NT2/D1 (cell line): ENCODE data around the gene IFNLR1.

Experiments
- DNase-seq: peaks from one replicate; pipeline ENCODE4 v3.0.0-alpha.2; 2011; ENCODE audit warnings: low read depth, low spot score
- H3K27me3 ChIP-seq: 2 replicates; pipeline ENCODE4 v1.6.0; 2011; ENCODE audit warnings: mild to moderate bottlenecking; ENCODE audit not compliant: insufficient read length, insufficient read depth
- H3K36me3 ChIP-seq: 2 replicates; pipeline ENCODE4 v1.6.1; 2011; ENCODE audit warnings: mild to moderate bottlenecking, low read length, mixed read lengths; ENCODE audit not compliant: insufficient read depth, insufficient read length
- H3K4me1 ChIP-seq: 2 replicates; pipeline ENCODE4 v1.5.1; 2011; ENCODE audit not compliant: insufficient read depth, insufficient read length
- H3K4me3 ChIP-seq: 2 replicates; pipeline ENCODE4 v1.5.1; 2011; ENCODE audit warnings: low read depth; ENCODE audit not compliant: insufficient read length
- H3K9ac ChIP-seq: 2 replicates; pipeline ENCODE4 v1.6.0; 2011; ENCODE audit warnings: low read depth; ENCODE audit not compliant: insufficient read length
- H3K9me3 ChIP-seq: 2 replicates; pipeline ENCODE4 v1.5.1; 2011; ENCODE audit warnings: mild to moderate bottlenecking, low read length; ENCODE audit not compliant: insufficient read depth
- SUZ12 ChIP-seq: IDR thresholded peaks from 2 replicates; pipeline ENCODE4 v1.6.1; 2011; ENCODE audit not compliant: insufficient read length, insufficient read depth; ENCODE audit errors: extremely low read depth
- YY1 ChIP-seq: IDR thresholded peaks from 2 replicates; pipeline ENCODE4 v1.6.1; 2011; ENCODE audit not compliant: insufficient read length, insufficient read depth
- ZNF274 ChIP-seq: IDR thresholded peaks from 2 replicates; pipeline ENCODE4 v1.6.1; 2011; ENCODE audit warnings: mild to moderate bottlenecking, low read depth, low read length

IFNLR1 gene

DNA sequence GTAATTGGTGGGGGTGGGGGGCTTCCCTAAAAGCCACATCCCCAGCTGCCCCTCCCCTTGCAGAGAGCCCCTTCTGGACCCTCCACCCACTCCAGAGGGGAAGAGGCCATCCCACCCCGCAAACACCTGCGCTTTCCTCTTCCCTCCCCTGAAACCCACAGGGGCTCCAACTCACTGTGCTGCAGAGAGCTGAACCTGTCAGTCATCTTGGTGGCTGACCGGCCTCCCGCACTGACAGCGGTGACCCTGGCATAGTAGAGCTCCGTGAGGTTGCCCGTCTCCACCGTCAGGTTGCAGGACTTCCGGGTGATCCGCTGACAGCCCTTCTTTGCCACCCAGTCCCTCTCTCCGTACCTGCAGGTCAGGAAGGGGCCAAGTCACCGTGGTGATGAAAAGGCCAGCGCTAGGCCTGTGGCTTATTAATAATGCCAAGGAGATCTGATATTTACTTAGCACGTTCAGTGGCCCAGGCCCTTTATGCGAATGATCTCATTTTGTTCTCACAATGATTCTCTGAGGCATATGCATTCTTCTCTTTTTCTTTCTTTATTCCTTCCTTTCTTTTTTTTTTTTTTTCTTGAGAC, 50.0 kb downstream of the IFNLR1 start:
- no peak for DNase-seq
- no peak for TF ChIP-seq SUZ12
- no peak for TF ChIP-seq YY1
- TF ChIP-seq ZNF274, result no peak
- H3K36me3 ChIP-seq, result no peaks in the 10 kb centered on the region
- no peak overlapping the region for H3K4me3 ChIP-seq
- no peak overlapping the region for H3K9ac ChIP-seq
- H3K27me3 ChIP-seq, result no peaks in the 10 kb centered on the region
- no peaks in the 10 kb centered on the region; the same call in 1 of the 2 replicates for H3K9me3 ChIP-seq
- H3K4me1 ChIP-seq, result no peaks in the 10 kb centered on the region

DNA sequence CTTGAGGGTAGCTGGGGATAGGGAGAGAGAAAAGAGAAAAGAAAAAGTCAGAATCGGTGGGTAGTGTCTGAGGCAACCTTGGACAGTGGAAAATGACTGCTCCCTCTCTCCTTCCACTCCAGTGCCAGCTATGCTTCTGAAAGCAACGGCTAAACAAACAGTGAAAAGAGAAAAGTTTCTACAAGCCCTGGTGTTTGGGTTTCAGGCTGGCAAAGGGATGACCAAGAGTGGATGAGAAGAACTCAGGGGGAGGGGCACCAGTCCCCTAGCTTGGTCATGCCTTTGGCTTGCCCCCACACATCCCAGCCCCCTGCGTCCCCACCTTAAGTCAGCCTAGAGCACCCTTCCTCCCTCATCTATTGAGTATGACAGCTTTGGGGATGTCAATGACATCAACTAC, 52.7 kb downstream of the IFNLR1 start:
- no peak for DNase-seq
- Histone ChIP-seq H3K9me3 (peaks cover 5% of the 10 kb centered on the region; the same call in 1 of the 2 replicates), H3K27me3 (no peaks in the 10 kb centered on the region), H3K9ac (no peak overlapping the region), H3K36me3 (no peaks in the 10 kb centered on the region), H3K4me3 (no peak overlapping the region), H3K4me1 (no peaks in the 10 kb centered on the region)
- TF ChIP-seq ZNF274 (no peak), SUZ12 (no peak), YY1 (no peak)

DNA sequence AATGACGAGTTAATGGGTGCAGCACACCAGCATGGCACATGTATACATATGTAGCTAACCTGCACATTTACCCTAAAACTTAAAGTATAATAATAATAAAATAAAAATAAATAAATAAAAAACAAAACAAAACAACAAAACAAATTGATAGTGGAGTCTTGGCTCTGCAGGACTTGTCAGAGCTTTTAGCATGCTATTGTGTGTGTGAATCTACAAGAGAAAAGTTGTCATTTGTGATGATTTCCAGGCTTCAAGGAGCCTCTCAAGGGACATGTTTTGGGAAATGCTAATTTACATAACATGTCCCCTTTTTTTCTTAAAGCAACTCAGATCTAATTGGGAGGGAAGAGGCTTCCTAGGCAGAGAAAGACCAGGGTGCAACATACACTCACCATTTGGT, 53.3 kb downstream of the IFNLR1 start:
- no peak for DNase-seq
- Histone ChIP-seq H3K36me3 (no peaks in the 10 kb centered on the region), H3K9me3 (0 out of 2 replicates have a peak, but pooled peaks cover 5% of the 10 kb centered on the region), H3K4me3 (no peak overlapping the region), H3K27me3 (no peaks in the 10 kb centered on the region), H3K9ac (no peak overlapping the region), H3K4me1 (no peaks in the 10 kb centered on the region)
- no peak for TF ChIP-seq YY1
- TF ChIP-seq SUZ12, result no peak
- TF ChIP-seq ZNF274, result no peak

DNA sequence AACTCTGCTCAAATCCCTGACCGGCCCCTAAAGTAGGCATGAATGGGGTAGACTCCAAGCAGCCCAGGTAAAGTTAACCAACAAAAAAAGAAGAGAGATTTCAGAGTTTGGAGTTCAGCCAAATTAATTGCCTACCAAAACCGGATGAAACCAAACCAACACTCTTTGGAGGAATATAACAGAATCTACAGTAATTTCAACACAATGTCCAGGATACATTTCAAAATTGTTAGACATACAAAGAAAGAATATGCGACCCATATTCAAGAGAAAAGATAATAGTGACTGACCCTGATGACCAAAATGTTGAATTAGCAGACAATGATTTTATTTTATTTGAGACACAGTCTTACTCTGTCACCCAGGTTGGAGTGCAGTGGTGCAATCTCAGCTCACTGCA, 56.7 kb downstream of the IFNLR1 start:
- no peak for DNase-seq
- Histone ChIP-seq H3K4me3 (no peak overlapping the region), H3K36me3 (no peaks in the 10 kb centered on the region), H3K9me3 (0 out of 2 replicates have a peak, but pooled peaks cover 5% of the 10 kb centered on the region), H3K9ac (no peak overlapping the region), H3K27me3 (no peaks in the 10 kb centered on the region), H3K4me1 (no peaks in the 10 kb centered on the region)
- TF ChIP-seq YY1 (no peak), SUZ12 (no peak), ZNF274 (no peak)

DNA sequence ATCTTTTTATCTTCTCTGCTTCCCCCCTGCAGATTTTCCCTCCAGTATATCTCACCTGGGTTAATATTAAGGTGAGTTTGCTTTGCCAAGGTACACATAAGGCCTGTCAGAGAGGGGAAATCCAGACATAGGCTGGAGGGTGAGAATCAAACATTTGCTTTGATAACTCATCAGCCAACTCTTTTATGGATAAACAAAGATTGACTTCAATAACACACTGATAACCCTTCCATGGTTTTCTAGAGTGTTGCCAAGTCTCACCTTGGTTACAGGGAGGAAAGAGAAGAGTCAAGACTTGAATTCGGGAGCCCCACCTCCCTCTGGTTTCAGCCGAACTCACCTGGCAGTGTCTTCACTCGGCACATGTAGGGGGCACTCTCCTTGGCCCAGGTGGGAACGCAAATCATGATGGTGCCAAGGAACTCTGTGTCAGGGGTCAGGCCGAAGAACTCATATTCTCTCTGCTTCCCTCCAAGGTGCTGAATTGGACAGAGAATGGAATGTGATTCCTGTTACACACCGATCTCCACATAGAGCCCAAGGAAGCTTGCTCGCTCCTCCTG, 59.2 kb downstream of the IFNLR1 start:
- TF ChIP-seq ZNF274 (no peak), SUZ12 (no peak), YY1 (no peak)
- Histone ChIP-seq H3K4me3 (no peak overlapping the region), H3K36me3 (no peaks in the 10 kb centered on the region), H3K9ac (no peak overlapping the region), H3K4me1 (no peaks in the 10 kb centered on the region), H3K9me3 (0 out of 2 replicates have a peak, but pooled peaks cover 5% of the 10 kb centered on the region), H3K27me3 (no peaks in the 10 kb centered on the region)
- no peak for DNase-seq

DNA sequence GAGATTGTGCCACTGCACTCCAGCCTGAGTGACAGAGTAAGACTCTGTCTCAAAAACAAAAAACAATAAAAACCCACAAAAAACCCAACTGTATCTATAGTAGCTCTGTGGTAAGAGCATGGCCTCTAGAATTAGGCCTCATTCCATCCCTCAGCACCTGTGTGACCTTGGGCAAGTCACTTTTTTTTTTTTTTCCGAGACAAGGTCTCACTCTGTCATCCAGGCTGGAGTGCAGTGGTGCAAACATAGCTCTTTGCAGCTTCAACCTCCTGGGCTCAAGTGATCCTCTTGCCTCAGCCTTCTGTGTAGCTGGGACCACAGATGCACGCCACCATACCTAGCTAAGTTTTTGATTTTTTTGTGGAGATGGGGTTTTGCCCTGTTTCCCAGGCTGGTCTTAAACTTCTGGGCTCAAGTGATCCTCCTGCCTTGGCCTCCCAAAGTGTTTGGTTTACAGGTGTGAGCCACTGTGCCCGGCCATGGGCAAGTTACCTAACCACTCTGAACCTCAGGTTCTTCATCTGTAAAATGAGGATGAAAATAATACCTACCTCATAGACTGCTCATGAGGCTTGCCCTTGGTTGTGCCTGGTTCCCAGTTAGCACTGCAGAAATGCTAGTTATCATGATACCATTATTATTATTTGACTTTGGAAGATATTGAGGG, 59.8 kb downstream of the IFNLR1 start:
- H3K27me3 ChIP-seq, result no peaks in the 10 kb centered on the region
- H3K9me3 ChIP-seq, result 0 out of 2 replicates have a peak, but pooled peaks cover 5% of the 10 kb centered on the region
- no peak for DNase-seq
- TF ChIP-seq YY1 (no peak), SUZ12 (no peak), ZNF274 (no peak)
- H3K4me3 ChIP-seq, result no peak overlapping the region
- H3K4me1 ChIP-seq, result no peaks in the 10 kb centered on the region
- no peaks in the 10 kb centered on the region for H3K36me3 ChIP-seq
- no peak overlapping the region for H3K9ac ChIP-seq

DNA sequence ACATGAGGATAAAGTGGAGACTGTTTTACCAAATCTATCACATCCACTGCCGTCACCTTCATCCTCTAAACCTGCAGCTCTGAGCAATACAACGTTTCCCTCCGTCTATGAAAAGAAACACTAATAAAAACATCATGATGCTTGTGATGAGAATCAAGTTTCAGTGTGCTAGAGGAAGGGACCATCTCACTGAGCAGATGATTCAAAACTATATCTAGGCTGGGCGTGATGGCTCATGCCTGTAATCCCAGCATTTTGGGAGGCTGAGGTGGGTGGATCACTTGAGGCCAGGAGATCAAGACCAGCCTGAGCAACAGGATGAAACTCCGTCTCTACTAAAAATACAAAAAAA, 60.4 kb downstream of the IFNLR1 start:
- DNase-seq, result no peak
- no peaks in the 10 kb centered on the region for H3K27me3 ChIP-seq
- H3K9ac ChIP-seq, result no peak overlapping the region
- H3K36me3 ChIP-seq, result no peaks in the 10 kb centered on the region
- H3K4me3 ChIP-seq, result no peak overlapping the region
- H3K4me1 ChIP-seq, result no peaks in the 10 kb centered on the region
- no peak for TF ChIP-seq YY1
- no peak for TF ChIP-seq ZNF274
- TF ChIP-seq SUZ12, result no peak
- 0 out of 2 replicates have a peak, but pooled peaks cover 5% of the 10 kb centered on the region for H3K9me3 ChIP-seq
